Ishikawa (cell line): ENCODE data around the gene CACNA2D4.

ENCODE experiments used
- CEBPB ChIP-seq: IDR thresholded peaks from 2 replicates; pipeline ENCODE4 v1.6.1; 2012
- EGR1 ChIP-seq: IDR thresholded peaks from 2 replicates; pipeline ENCODE4 v1.6.1; 2012
- EP300 ChIP-seq: IDR thresholded peaks from 2 replicates; pipeline ENCODE4 v1.6.1; 2012; ENCODE audit warnings: borderline replicate concordance
- FOXM1 ChIP-seq: IDR thresholded peaks from 2 replicates; pipeline ENCODE4 v1.6.1; 2012; ENCODE audit warnings: low read depth, borderline replicate concordance
- NFIC ChIP-seq: IDR thresholded peaks from 2 replicates; pipeline ENCODE4 v1.6.1; 2012
- RAD21 ChIP-seq: IDR thresholded peaks from 2 replicates; pipeline ENCODE4 v1.6.1; 2012; ENCODE audit warnings: low read depth
- TAF1 ChIP-seq: IDR thresholded peaks from 2 replicates; pipeline ENCODE4 v1.6.1; 2012; ENCODE audit warnings: low read depth, mild to moderate bottlenecking
- TEAD4 ChIP-seq: IDR thresholded peaks from 2 replicates; pipeline ENCODE4 v1.6.1; 2012
- USF1 ChIP-seq: IDR thresholded peaks from 2 replicates; pipeline ENCODE4 v1.6.1; 2012
- YY1 ChIP-seq: IDR thresholded peaks from 2 replicates; pipeline ENCODE4 v1.6.1; 2012; ENCODE audit warnings: low read depth
- ZBTB7A ChIP-seq: IDR thresholded peaks from 2 replicates; pipeline ENCODE4 v1.6.1; 2012; ENCODE audit warnings: low read depth
- TF ChIP-seq, protein P1 (sequence below): IDR thresholded peaks from 2 replicates; pipeline ENCODE4 v1.6.1; 2012; ENCODE audit warnings: low read depth, mild to moderate bottlenecking
- TF ChIP-seq, protein P2 (sequence below): IDR thresholded peaks from 2 replicates; pipeline ENCODE4 v1.6.1; 2012

DNA sequence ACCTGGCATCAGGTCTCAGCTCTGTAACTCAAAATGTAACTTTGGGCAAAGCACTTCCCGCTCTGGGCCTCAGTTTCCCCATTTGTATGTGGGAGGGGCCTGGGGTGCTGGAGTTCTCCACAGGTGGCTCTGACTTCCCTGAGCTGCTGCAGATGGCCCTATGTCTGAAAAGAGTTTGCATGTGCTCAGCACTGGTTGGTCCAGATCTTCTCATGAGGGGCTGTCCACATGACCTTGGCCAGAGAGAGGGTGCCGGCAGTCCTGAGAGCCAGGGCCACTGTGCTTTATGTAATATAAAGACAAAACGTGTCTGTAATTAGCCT lies 7.2 kb upstream of the CACNA2D4 start:
- TF ChIP-seq, protein P1, sequence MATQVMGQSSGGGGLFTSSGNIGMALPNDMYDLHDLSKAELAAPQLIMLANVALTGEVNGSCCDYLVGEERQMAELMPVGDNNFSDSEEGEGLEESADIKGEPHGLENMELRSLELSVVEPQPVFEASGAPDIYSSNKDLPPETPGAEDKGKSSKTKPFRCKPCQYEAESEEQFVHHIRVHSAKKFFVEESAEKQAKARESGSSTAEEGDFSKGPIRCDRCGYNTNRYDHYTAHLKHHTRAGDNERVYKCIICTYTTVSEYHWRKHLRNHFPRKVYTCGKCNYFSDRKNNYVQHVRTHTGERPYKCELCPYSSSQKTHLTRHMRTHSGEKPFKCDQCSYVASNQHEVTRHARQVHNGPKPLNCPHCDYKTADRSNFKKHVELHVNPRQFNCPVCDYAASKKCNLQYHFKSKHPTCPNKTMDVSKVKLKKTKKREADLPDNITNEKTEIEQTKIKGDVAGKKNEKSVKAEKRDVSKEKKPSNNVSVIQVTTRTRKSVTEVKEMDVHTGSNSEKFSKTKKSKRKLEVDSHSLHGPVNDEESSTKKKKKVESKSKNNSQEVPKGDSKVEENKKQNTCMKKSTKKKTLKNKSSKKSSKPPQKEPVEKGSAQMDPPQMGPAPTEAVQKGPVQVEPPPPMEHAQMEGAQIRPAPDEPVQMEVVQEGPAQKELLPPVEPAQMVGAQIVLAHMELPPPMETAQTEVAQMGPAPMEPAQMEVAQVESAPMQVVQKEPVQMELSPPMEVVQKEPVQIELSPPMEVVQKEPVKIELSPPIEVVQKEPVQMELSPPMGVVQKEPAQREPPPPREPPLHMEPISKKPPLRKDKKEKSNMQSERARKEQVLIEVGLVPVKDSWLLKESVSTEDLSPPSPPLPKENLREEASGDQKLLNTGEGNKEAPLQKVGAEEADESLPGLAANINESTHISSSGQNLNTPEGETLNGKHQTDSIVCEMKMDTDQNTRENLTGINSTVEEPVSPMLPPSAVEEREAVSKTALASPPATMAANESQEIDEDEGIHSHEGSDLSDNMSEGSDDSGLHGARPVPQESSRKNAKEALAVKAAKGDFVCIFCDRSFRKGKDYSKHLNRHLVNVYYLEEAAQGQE: no peak
- TF ChIP-seq EP300 (no peak), FOXM1 (no peak), CEBPB (no peak), YY1 (no peak), TEAD4 (no peak), ZBTB7A (no peak), RAD21 (no peak), NFIC (no peak), USF1 (no peak), TAF1 (no peak), EGR1 (no peak)
- TF ChIP-seq, protein P2, sequence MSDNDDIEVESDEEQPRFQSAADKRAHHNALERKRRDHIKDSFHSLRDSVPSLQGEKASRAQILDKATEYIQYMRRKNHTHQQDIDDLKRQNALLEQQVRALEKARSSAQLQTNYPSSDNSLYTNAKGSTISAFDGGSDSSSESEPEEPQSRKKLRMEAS: no peak
